HEK293T (cell line): ENCODE measurements around the gene ALG9.

ENCODE experiments used
- CTCF ChIA-PET: fragments of 350-600 bp; formaldehyde crosslinking; extraction: SDS; loops from one replicate; lab custom pipeline; 2021; ENCODE audit warnings: antibody characterized with exemption, inconsistent platforms; lab: Yijun Ruan, JAX
- POLR2A ChIA-PET: fragments of 350-600 bp; formaldehyde crosslinking; extraction: SDS; loops from one replicate; lab custom pipeline; 2020; ENCODE audit warnings: antibody characterized with exemption, inconsistent platforms; lab: Yijun Ruan, JAX
- DNase-seq: peaks from one replicate; pipeline ENCODE4 v3.0.0; 2012; ENCODE audit warnings: mixed read lengths; ENCODE audit errors: extremely low spot score
- ARNT ChIP-seq: fragments of 450-650 bp; IDR thresholded peaks from 2 replicates; pipeline ENCODE4 v1.6.1; 2017; ENCODE audit warnings: mild to moderate bottlenecking
- BHLHE40 ChIP-seq: fragments of 450-650 bp; IDR thresholded peaks from 2 replicates; pipeline ENCODE4 v1.6.1; 2016; ENCODE audit warnings: mild to moderate bottlenecking, moderate library complexity, borderline replicate concordance
- CTBP1 ChIP-seq: fragments of 450-650 bp; IDR thresholded peaks from 2 replicates; pipeline ENCODE4 v1.6.1; 2016; ENCODE audit warnings: borderline replicate concordance
- ELF4 ChIP-seq: fragments of 450-650 bp; IDR thresholded peaks from 2 replicates; pipeline ENCODE4 v1.6.1; 2017; ENCODE audit warnings: antibody characterized with exemption
- FOXA1 ChIP-seq: fragments of 450-650 bp; IDR thresholded peaks from 2 replicates; pipeline ENCODE4 v1.6.1; 2016; ENCODE audit warnings: mild to moderate bottlenecking
- FOXK2 ChIP-seq: fragments of 450-650 bp; IDR thresholded peaks from 2 replicates; pipeline ENCODE4 v1.6.1; 2016; ENCODE audit warnings: mild to moderate bottlenecking
- FOXM1 ChIP-seq: fragments of 450-650 bp; IDR thresholded peaks from 2 replicates; pipeline ENCODE4 v1.6.1; 2017; ENCODE audit warnings: mild to moderate bottlenecking, borderline replicate concordance
- HDGF ChIP-seq: fragments of 450-650 bp; IDR thresholded peaks from 2 replicates; pipeline ENCODE4 v1.6.1; 2017; ENCODE audit warnings: antibody characterized with exemption, borderline replicate concordance
- L3MBTL2 ChIP-seq: fragments of 450-650 bp; conservative IDR thresholded peaks from 2 replicates; pipeline ENCODE4 v1.6.1; 2016; ENCODE audit warnings: mild to moderate bottlenecking
- LEF1 ChIP-seq: fragments of 450-650 bp; IDR thresholded peaks from 2 replicates; pipeline ENCODE4 v1.6.1; 2017; ENCODE audit warnings: mild to moderate bottlenecking, borderline replicate concordance
- NFRKB ChIP-seq: fragments of 450-650 bp; IDR thresholded peaks from 2 replicates; pipeline ENCODE4 v1.6.1; 2016; ENCODE audit warnings: mild to moderate bottlenecking, moderate library complexity
- SP1 ChIP-seq: fragments of 450-650 bp; IDR thresholded peaks from 2 replicates; pipeline ENCODE4 v1.6.1; 2017
- SUZ12 ChIP-seq: fragments of 450-650 bp; IDR thresholded peaks from 2 replicates; pipeline ENCODE4 v1.6.1; 2016; ENCODE audit warnings: mild to moderate bottlenecking
- TARDBP ChIP-seq: fragments of 450-650 bp; IDR thresholded peaks from 2 replicates; pipeline ENCODE4 v1.6.1; 2016
- ZNF384 ChIP-seq: fragments of 450-650 bp; IDR thresholded peaks from 2 replicates; pipeline ENCODE4 v1.6.1; 2016
- TF ChIP-seq, protein P1 (sequence below): fragments of 450-650 bp; IDR thresholded peaks from 2 replicates; pipeline ENCODE4 v1.6.1; 2016

The ALG9 gene

DNA sequence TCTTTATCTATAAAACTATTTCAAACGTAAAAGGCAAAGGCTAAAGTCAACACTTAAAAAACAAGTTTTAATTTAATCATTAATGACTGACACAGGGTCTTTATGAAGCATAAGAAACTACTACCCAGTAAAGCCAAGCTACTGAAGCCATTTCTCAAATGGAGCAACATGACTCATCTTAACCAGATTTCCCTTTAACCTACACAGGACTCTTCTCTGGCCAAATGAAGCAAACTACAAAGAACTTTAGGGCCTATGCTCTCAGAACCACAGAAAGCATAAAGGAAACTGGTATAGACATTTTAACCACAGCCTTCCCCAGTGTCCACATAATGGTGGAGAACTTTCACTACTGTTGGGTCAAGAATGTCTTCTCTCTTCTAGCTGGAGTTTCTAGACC, 34.7 kb downstream of the ALG9 start:
- POLR2A ChIA-PET, result no interaction called here
- no peak for DNase-seq
- TF ChIP-seq HDGF, result no peak
- TF ChIP-seq ARNT, result no peak
- TF ChIP-seq, protein P1, sequence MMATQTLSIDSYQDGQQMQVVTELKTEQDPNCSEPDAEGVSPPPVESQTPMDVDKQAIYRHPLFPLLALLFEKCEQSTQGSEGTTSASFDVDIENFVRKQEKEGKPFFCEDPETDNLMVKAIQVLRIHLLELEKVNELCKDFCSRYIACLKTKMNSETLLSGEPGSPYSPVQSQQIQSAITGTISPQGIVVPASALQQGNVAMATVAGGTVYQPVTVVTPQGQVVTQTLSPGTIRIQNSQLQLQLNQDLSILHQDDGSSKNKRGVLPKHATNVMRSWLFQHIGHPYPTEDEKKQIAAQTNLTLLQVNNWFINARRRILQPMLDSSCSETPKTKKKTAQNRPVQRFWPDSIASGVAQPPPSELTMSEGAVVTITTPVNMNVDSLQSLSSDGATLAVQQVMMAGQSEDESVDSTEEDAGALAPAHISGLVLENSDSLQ, result no peak
- no peak for TF ChIP-seq SUZ12
- no peak for TF ChIP-seq ELF4
- no peak for TF ChIP-seq BHLHE40
- no peak for TF ChIP-seq L3MBTL2
- TF ChIP-seq LEF1, result no peak
- no peak for TF ChIP-seq CTBP1
- no peak for TF ChIP-seq FOXM1
- no peak for TF ChIP-seq NFRKB
- TF ChIP-seq SP1, result no peak
- no peak for TF ChIP-seq ZNF384
- no peak for TF ChIP-seq FOXK2
- TF ChIP-seq TARDBP, result no peak
- CTCF ChIA-PET, result no interaction called here

DNA sequence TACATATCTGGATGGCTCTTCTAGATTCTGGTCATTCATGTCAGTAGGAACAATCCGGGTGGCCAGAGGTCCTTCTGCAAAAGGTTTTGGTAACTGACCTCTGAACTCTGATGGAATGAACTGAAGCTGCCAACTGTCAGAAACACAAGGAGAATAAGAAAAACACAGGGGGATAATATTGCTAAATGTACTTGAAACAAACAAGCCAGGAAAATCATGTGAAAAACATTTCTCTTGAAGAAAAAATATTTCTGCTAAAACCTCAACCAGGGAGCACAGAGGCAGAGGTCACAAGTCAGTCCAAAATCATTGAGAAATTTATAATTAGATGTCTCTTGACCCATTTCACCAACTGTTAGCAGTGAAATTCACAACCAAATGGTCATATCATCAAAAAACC, 35.2 kb downstream of the ALG9 start:
- no peak for DNase-seq
- ChIA-PET POLR2A (no interaction called here), CTCF (no interaction called here)
- no peak for TF ChIP-seq SUZ12

DNA sequence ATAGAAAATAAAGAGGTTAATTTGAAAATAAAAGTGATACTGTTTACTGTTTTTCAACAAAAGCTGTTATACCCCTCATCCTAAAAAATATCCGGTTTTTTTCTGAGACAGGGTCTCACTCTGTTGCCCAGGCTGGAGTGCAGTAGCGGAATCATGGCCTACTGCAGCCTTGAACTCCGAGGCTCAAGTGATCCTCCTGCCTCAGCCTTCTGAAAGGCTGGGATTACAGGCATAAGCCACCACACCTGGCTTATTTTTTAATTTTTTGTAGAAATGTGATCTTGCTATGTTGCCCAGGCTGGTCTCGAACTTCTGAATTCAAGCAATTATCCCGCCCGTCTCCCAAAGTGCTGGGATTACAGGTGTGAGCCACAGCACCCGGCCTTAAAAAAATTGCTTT, 35.7 kb downstream of the ALG9 start:
- no peak for TF ChIP-seq SP1
- ChIA-PET CTCF (interaction anchor here (0.6 kb wide), 1 partner anchor 1026 kb away, joined by 3 read pairs; no protein-coding TSS in a partner anchor), POLR2A (no interaction called here)
- no peak for DNase-seq

DNA sequence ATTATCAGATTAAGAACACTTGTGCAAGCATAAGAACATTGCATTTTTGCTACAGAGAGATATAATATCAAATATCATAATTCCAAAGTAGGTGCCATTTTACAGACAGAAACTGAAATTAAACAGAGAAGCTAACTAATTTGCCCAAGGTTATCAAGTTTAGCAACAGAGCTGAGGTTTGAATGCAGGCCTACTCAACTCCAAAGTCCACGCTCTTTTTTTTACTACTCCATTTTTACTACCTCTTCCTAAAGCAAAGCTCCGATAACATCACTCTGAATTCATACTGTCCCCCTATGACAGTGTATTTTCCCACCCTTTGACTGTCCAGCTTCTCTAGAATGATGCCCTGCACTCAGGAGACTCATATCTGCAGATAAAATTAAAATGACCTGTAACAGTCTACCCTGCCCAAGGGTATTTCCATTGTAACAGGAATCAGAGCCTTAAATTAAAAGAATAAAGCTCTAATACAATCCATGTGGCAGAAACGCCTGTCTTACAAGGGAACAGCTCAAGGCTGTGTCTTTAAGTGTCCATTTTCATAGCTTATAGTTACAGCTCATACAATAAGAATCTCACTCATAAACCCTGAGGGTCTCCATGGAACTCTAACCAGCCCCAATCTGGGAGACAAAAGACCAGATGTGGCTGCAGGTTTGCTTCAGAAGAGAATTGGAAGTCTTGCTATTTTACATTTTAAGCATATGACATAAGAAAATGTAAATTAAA, 36.8 kb downstream of the ALG9 start:
- ChIA-PET CTCF (no interaction called here), POLR2A (interaction anchor here (0.9 kb wide), 1 partner anchor 40 kb away, joined by 3 read pairs; no protein-coding TSS in a partner anchor)
- DNase-seq, result no peak
- TF ChIP-seq HDGF (no peak), TARDBP (no peak)

DNA sequence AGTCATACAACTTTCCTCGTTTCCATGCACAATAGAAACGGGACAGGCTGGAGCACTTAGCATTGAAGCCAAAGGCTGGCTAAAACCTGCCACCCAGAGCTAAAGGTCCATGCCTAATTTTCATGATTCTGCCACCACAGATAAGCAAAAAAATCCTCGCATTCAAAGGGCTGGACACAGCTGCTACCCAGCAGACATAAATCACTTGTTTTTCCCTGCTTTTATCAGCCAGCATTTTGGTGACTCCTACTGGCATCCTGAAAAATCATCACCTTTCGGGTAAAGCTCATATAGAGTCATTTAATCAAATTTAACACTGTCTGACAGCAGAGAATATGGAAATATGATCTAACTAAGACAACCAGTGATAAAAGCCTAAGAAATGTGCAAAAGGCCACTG, 37.9 kb downstream of the ALG9 start:
- TF ChIP-seq, protein P1, result peak; percentile 65; the same call in 1 of the 2 replicates
- no peak for TF ChIP-seq FOXM1
- ChIA-PET CTCF (interaction anchor here (0.9 kb wide), 1 partner anchor 247 kb away, joined by 3 read pairs; no protein-coding TSS in a partner anchor), POLR2A (interaction anchor here (1.3 kb wide), 1 partner anchor 10 kb away, joined by 3 read pairs; no protein-coding TSS in a partner anchor)
- DNase-seq, result no peak

DNA sequence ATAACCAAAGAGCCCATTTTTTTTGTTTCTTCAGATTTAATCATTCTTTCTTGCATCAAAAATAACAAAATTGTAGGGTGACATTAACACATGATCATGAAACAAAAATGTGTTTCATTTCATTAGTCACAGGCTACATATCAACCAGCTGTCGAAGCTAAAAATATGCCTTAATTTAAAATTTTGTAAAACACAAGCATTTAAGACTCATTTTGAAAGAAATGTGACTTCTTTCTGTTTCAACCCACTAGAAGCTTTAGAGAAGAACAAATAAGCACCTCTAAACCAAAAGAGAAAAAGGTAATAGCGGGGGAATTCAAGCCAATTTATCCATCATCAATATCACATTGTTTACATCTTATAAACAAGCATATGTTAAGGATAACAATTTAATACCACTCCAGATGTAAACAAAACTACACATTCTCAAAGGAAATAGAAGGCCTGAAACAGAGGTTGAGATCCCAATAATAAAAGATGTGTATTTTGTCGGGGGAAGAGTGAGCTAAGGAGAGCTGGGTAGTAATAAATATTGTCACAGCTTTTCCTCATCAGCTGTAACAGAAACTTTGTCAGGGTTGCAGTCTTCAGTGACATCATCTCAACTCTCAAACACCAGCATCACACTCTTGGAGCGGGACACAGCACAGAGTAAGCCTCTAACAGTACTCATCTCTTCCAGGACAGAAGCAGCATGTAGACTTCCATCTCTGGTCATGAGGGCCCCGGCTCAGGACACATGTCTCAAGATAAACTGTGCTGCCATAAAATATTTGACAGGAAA, 42.0 kb downstream of the ALG9 start:
- ChIA-PET POLR2A (no interaction called here), CTCF (no interaction called here)
- no peak for DNase-seq
- TF ChIP-seq ELF4, result no peak
- TF ChIP-seq FOXK2, result no peak
- no peak for TF ChIP-seq ARNT
- no peak for TF ChIP-seq FOXA1
- no peak for TF ChIP-seq CTBP1
- TF ChIP-seq FOXM1, result no peak
- no peak for TF ChIP-seq SP1
- TF ChIP-seq, protein P1, result no peak
- no peak for TF ChIP-seq L3MBTL2
- no peak for TF ChIP-seq BHLHE40
- no peak for TF ChIP-seq NFRKB
- no peak for TF ChIP-seq SUZ12
- TF ChIP-seq HDGF, result no peak
- TF ChIP-seq LEF1, result no peak
- no peak for TF ChIP-seq ZNF384
- TF ChIP-seq TARDBP, result no peak
